IMR-90 (cell line): ENCODE measurements around the gene ATP11A. TPM values are rescaled to one million over a fixed set of nuclear protein-coding genes. Genes with fewer than 3 reads are reported as not detected.

Experiments
- ATAC-seq: fragments of 200-7000 bp; cut with Tn5 transposase; 2 replicates; pipeline ENCODE4 v1.9.1; 2020; ENCODE audit warnings: low read depth, mild to moderate bottlenecking, moderate library complexity
- BruUV-seq: library from RNA; stranded (reverse); fragments of 400-500 nt; replicated peaks from 2 replicates; lab custom pipeline; 2021; lab: Mats Ljungman, UMichigan
- CTCF ChIA-PET: fragments of 300-600 bp; formaldehyde crosslinking; extraction: SDS; loops from one replicate; lab custom pipeline; 2021; ENCODE audit warnings: antibody characterized with exemption; lab: Yijun Ruan, JAX
- POLR2A ChIA-PET: fragments of 300-600 bp; sonication (Branson Sonifier 250); formaldehyde crosslinking; loops from one replicate; lab custom pipeline; 2022; ENCODE audit warnings: antibody characterized with exemption; ENCODE audit not compliant: unreplicated experiment; lab: Charles Lee
- DNase-seq: peaks from one replicate; pipeline ENCODE4 v3.0.0; 2013
- H2AFZ ChIP-seq: replicated peaks from 2 replicates; pipeline ENCODE3; 2013; ENCODE audit warnings: low read length, mild to moderate bottlenecking; ENCODE audit not compliant: poor library complexity
- H2AK5ac ChIP-seq: 2 replicates; pipeline ENCODE4 v1.6.1; 2013; ENCODE audit warnings: low read depth, low read length, inconsistent platforms
- H2AK9ac ChIP-seq: replicated peaks from 2 replicates; pipeline ENCODE3; 2013; ENCODE audit warnings: mild to moderate bottlenecking, low read depth, low read length, moderate library complexity; ENCODE audit not compliant: poor library complexity
- H2BK120ac ChIP-seq: 2 replicates; pipeline ENCODE4 v1.6.1; 2013; ENCODE audit warnings: low read depth, low read length, inconsistent platforms
- H2BK15ac ChIP-seq: 3 replicates; pipeline ENCODE4 v1.6.1; 2013; ENCODE audit warnings: low read depth, low read length, inconsistent platforms
- H2BK20ac ChIP-seq: 2 replicates; pipeline ENCODE4 v1.6.1; 2013; ENCODE audit warnings: low read depth, mild to moderate bottlenecking, inconsistent platforms, low read length, moderate library complexity
- H2BK5ac ChIP-seq: 2 replicates; pipeline ENCODE4 v1.6.1; 2013; ENCODE audit warnings: mild to moderate bottlenecking, low read depth, low read length, inconsistent platforms; ENCODE audit not compliant: poor library complexity, severe bottlenecking
- H3K14ac ChIP-seq: replicated peaks from 2 replicates; pipeline ENCODE4 v1.6.1; 2013; ENCODE audit warnings: low read depth, low read length, inconsistent platforms
- H3K18ac ChIP-seq: 2 replicates; pipeline ENCODE4 v1.6.1; 2013; ENCODE audit warnings: low read depth, low read length, control low read depth
- H3K23ac ChIP-seq: 2 replicates; pipeline ENCODE4 v1.6.1; 2013; ENCODE audit warnings: low read depth, low read length, inconsistent platforms
- H3K27ac ChIP-seq: 2 replicates; pipeline ENCODE4 v1.5.1; 2013; ENCODE audit warnings: mild to moderate bottlenecking, control low read depth, low read length; ENCODE audit not compliant: insufficient read depth
- H3K27me3 ChIP-seq: 2 replicates; pipeline ENCODE4 v1.6.1; 2013; ENCODE audit warnings: low read length; ENCODE audit not compliant: control insufficient read depth, insufficient read depth
- H3K36me3 ChIP-seq: 2 replicates; pipeline ENCODE4 v1.6.1; 2013; ENCODE audit warnings: low read length, mixed read lengths; ENCODE audit not compliant: control insufficient read depth, insufficient read depth
- H3K4ac ChIP-seq: 2 replicates; pipeline ENCODE4 v1.6.1; 2013; ENCODE audit warnings: low read depth, low read length, inconsistent platforms
- H3K4me1 ChIP-seq: 2 replicates; pipeline ENCODE4 v1.6.1; 2013; ENCODE audit warnings: low read length, mixed read lengths; ENCODE audit not compliant: control insufficient read depth, insufficient read depth
- H3K4me2 ChIP-seq: 2 replicates; pipeline ENCODE4 v1.6.1; 2013; ENCODE audit warnings: low read depth, mild to moderate bottlenecking, control low read depth, low read length, moderate library complexity
- H3K4me3 ChIP-seq: 2 replicates; pipeline ENCODE4 v1.5.1; 2013; ENCODE audit warnings: low read depth, mild to moderate bottlenecking, control low read depth, low read length, moderate library complexity; ENCODE audit not compliant: insufficient read depth
- H3K56ac ChIP-seq: 2 replicates; pipeline ENCODE4 v1.6.1; 2013; ENCODE audit warnings: low read length, inconsistent platforms; ENCODE audit not compliant: insufficient read depth; ENCODE audit errors: extremely low read depth
- H3K79me1 ChIP-seq, 2 experiments: 2 replicates each; pipeline ENCODE4 v1.6.1; 2013; ENCODE audit warnings: low read length in 2 of 2, inconsistent platforms in 1 of 2, low read depth in 1 of 2
- H3K9ac ChIP-seq: 2 replicates; pipeline ENCODE4 v1.6.1; 2013; ENCODE audit warnings: low read depth, low read length, control low read depth
- H3K9me1 ChIP-seq: 2 replicates; pipeline ENCODE4 v1.6.1; 2013; ENCODE audit warnings: low read length, inconsistent platforms; ENCODE audit not compliant: insufficient read depth
- H3K9me3 ChIP-seq: 2 replicates; pipeline ENCODE4 v1.6.1; 2013; ENCODE audit warnings: low read length; ENCODE audit not compliant: control insufficient read depth, insufficient read depth
- H4K20me1 ChIP-seq: 2 replicates; pipeline ENCODE4 v1.6.1; 2013; ENCODE audit warnings: low read length, inconsistent platforms; ENCODE audit not compliant: insufficient read depth
- H4K5ac ChIP-seq: 2 replicates; pipeline ENCODE4 v1.6.1; 2013; ENCODE audit warnings: mild to moderate bottlenecking, low read depth, low read length, control low read depth
- H4K8ac ChIP-seq, 2 experiments: 2 replicates each; pipeline ENCODE4 v1.6.1; 2013; ENCODE audit warnings: low read depth in 2 of 2, low read length in 2 of 2, control low read depth in 1 of 2, inconsistent platforms in 1 of 2
- H4K91ac ChIP-seq: 2 replicates; pipeline ENCODE4 v1.6.1; 2013; ENCODE audit warnings: low read depth, low read length, inconsistent platforms; ENCODE audit not compliant: insufficient read depth
- CEBPB ChIP-seq: IDR thresholded peaks from 2 replicates; pipeline ENCODE4 v1.6.1; 2012; ENCODE audit warnings: low read depth, low read length, improper control_type of control experiment
- CHD1 ChIP-seq: IDR thresholded peaks from 2 replicates; pipeline ENCODE4 v1.6.1; 2012; ENCODE audit warnings: low read depth, low read length, improper control_type of control experiment
- CTCF ChIP-seq: conservative IDR thresholded peaks from 2 replicates; pipeline ENCODE4 v1.5.1; 2012; ENCODE audit warnings: mild to moderate bottlenecking, low read depth, low read length, improper control_type of control experiment
- FOS ChIP-seq: fragments of 150-350 bp; IDR thresholded peaks from 2 replicates; pipeline ENCODE4 v1.6.1; 2016; ENCODE audit warnings: low read depth, low read length
- MXI1 ChIP-seq: IDR thresholded peaks from 2 replicates; pipeline ENCODE4 v1.6.1; 2012; ENCODE audit warnings: low read depth, mild to moderate bottlenecking, low read length, moderate library complexity, borderline replicate concordance
- POLR2A ChIP-seq: IDR thresholded peaks from 2 replicates; pipeline ENCODE4 v1.6.1; 2012; ENCODE audit warnings: mild to moderate bottlenecking, low read depth, low read length
- USF2 ChIP-seq: fragments of 150-350 bp; IDR thresholded peaks from 2 replicates; pipeline ENCODE4 v1.6.1; 2017; ENCODE audit warnings: mild to moderate bottlenecking, antibody characterized with exemption, low read length, low read depth
- WGBS, 2 experiments: methylation state at CpG; one replicate each; pipeline versions ENCODE4 v1.1.5 to v1.1.7; 2013; ENCODE audit warnings: missing lambda C conversion rate in 2 of 2; ENCODE audit not compliant: insufficient read length in 1 of 2; ENCODE audit errors: extremely low coverage in 2 of 2; 5-methylcytosine and 5-hydroxymethylcytosine counted together
- dilution Hi-C: fragments of 300-500 bp; cut with HindIII; formaldehyde crosslinking; loops from one replicate; pipeline ENCODE4 v1.14.3; 2018; ENCODE audit warnings: low sequenced_read_pairs; ENCODE audit not compliant: unreplicated experiment
- in situ Hi-C: fragments of 300-500 bp; cut with MboI; formaldehyde crosslinking; loops from 3 replicates; pipeline ENCODE4 v1.14.3; 2019; ENCODE audit warnings: low sequenced_read_pairs, inconsistent platforms, mixed read lengths
- intact Hi-C: fragments of 100-400 bp; cut with micrococcal nuclease; formaldehyde crosslinking; loops from 2 replicates; pipeline ENCODE4 v1.10.0; 2022
- polyA plus RNA-seq, 3 experiments: library from polyadenylated mRNA; depleted of rRNA; stranded (reverse); fragments of >200 nt; gene quantifications; 2 replicates each; pipeline ENCODE4 v1.2.3, GENCODE V29; 2012; ENCODE audit warnings: low replicate concordance in 1 of 3
- total RNA-seq: library from RNA; depleted of rRNA; stranded (reverse); fragments of >200 nt; gene quantifications from 2 replicates; pipeline ENCODE4 v1.2.3, GENCODE V29; 2012

The ATP11A gene
- total and polyA plus RNA-seq, 2 of the 4 experiments (the other 2 are of a cell fraction): 8.4 to 12.0 TPM

- intact Hi-C loops: loop anchor here (10.0 kb wide), 1 partner anchor 1402 kb away; no protein-coding TSS in a partner anchor
These were observed 186.6 kb downstream of the ATP11A start for GRCh38 chr13:112876305-112877000.

More at GRCh38 chr13:112876305-112877000, 186.6 kb downstream of the ATP11A start:
- H3K27me3 ChIP-seq: no peaks in the 10 kb centered on the region
- H3K56ac ChIP-seq: no peak overlapping the region
- H2BK15ac ChIP-seq: no peak overlapping the region
- H4K91ac ChIP-seq: no peak overlapping the region
- H3K27ac ChIP-seq: no peak overlapping the region
- H3K4me1 ChIP-seq: no peaks in the 10 kb centered on the region
- H2BK20ac ChIP-seq: no peak overlapping the region
- no TSS peak for BruUV-seq
- no peak overlapping the region for H3K4me3 ChIP-seq
- no peak overlapping the region for H3K14ac ChIP-seq
- ATAC-seq (no peak), DNase-seq (no peak)
- ChIA-PET CTCF (no interaction called here), POLR2A (no interaction called here)
- TF ChIP-seq CEBPB (no peak), FOS (no peak), MXI1 (no peak), USF2 (no peak), POLR2A (no peak), CHD1 (no peak), CTCF (no peak)
- H3K4ac ChIP-seq: no peak overlapping the region
- no peak overlapping the region for H3K9ac ChIP-seq
- 86% methylated on average over 1 of the region's 15 CpGs; no CpG with 5 or more reads in 1 of the 2 experiments for WGBS, 2 experiments
- no peaks in the 10 kb centered on the region for H4K20me1 ChIP-seq
- dilution Hi-C loops (no loop called here), in situ Hi-C loops (loop anchor here (10.0 kb wide), 2 partner anchors 232 to 262 kb away; no protein-coding TSS in a partner anchor)
- no peak overlapping the region for H2AK9ac ChIP-seq
- no peak overlapping the region for H3K18ac ChIP-seq
- H4K5ac ChIP-seq: no peak overlapping the region
- H3K23ac ChIP-seq: no peak overlapping the region
- no peak overlapping the region for H2BK120ac ChIP-seq
- H3K9me3 ChIP-seq: no peaks in the 10 kb centered on the region
- H3K79me1 ChIP-seq: no peaks in the 10 kb centered on the region
- no peak overlapping the region for H2AFZ ChIP-seq
- no peak overlapping the region for H2BK5ac ChIP-seq
- no peak overlapping the region for H3K4me2 ChIP-seq
- H3K9me1 ChIP-seq: no peaks in the 10 kb centered on the region
- no peak overlapping the region for H2AK5ac ChIP-seq
- H4K8ac ChIP-seq: no peak overlapping the region
- H3K36me3 ChIP-seq: peaks cover 22% of the 10 kb centered on the region
